Progenitor cell of endocrine pancreas (in vitro differentiated cells): Measurements from ENCODE around the gene BACH2. TPM values are rescaled to one million over a fixed set of nuclear protein-coding genes. Genes with fewer than 3 reads are reported as not detected.
A peak's percentile ranks its signal among the peaks of the same experiment; 100 is the strongest.

Source experiments
- DNase-seq: peaks from one replicate; pipeline ENCODE4 v3.0.0; 2021; ENCODE audit warnings: low spot score; ENCODE audit not compliant: unreplicated experiment
- H3K27ac Mint-ChIP-seq: 2 replicates; pipeline ENCODE4 v1.8.0; 2021; ENCODE audit warnings: mild to moderate bottlenecking, moderate library complexity, mixed read lengths
- H3K27me3 Mint-ChIP-seq: 2 replicates; pipeline ENCODE4 v1.8.0; 2021; ENCODE audit warnings: mixed read lengths
- H3K36me3 Mint-ChIP-seq: 2 replicates; pipeline ENCODE4 v1.8.0; 2022; ENCODE audit warnings: mixed read lengths; ENCODE audit not compliant: insufficient read depth
- H3K4me1 Mint-ChIP-seq: 2 replicates; pipeline ENCODE4 v1.8.0; 2021; ENCODE audit warnings: low read depth, mixed read lengths
- H3K4me3 Mint-ChIP-seq: 2 replicates; pipeline ENCODE4 v1.8.0; 2021; ENCODE audit warnings: low read depth, mild to moderate bottlenecking, moderate library complexity, mixed read lengths
- H3K9me3 Mint-ChIP-seq: 2 replicates; pipeline ENCODE4 v1.8.0; 2021; ENCODE audit warnings: low read depth, mixed read lengths
- total RNA-seq: library from RNA; stranded (reverse); gene quantifications from 2 replicates; pipeline ENCODE4 v1.2.1, GENCODE V29; 2021
- TF ChIP-seq, protein P1 (sequence below): fragments of 200-600 bp; sonication (generic); IDR thresholded peaks from one replicate; pipeline ENCODE4 v1.5.0; 2021; ENCODE audit warnings: antibody characterized with exemption, mild to moderate bottlenecking; ENCODE audit not compliant: unreplicated experiment

BACH2 gene
- total RNA-seq, 1 donor from 2014 or later = 11.2 TPM

DNA sequence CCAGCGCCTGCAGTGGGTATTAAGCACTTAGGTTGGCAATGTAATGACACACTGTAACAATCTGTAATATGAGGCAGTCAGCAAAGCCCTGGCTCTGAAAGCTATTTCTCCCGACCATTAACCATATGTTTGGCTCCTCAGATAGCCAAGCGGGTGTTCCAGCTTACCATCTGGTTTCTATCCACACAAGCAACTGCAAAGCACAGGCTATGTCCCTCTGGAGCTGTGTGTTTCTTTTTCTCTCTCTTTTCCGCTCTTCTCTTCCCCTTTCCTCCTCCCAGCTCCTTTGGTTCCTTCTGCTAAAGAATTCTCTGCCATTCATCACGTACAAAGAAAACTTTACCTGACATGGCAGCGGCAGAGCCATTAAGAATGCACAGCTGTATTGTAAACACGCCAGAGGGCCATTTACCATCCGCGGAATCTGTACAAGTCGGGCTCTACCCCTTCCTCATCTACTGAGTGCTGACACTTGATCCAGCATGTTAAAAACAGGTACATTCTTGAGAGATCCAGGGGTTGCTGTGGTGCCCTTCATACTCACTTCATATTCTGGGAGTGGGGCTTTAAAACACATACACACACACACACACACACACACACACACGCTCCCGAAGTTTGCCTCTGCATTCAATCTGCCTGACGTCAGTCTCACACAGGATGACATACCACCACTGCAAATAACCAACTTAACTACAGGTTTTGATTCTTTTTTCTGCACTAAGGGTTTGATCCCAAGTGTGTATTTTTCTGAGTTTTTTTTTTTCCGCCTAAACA lies 77.2 kb downstream of the BACH2 start:
- peaks cover 4% of the 10 kb centered on the region for H3K4me1 Mint-ChIP-seq
- no peak overlapping the region for H3K27ac Mint-ChIP-seq
- peaks cover 10% of the 10 kb centered on the region for H3K9me3 Mint-ChIP-seq
- H3K36me3 Mint-ChIP-seq = peaks cover 6% of the 10 kb centered on the region
- H3K27me3 Mint-ChIP-seq = no peaks in the 10 kb centered on the region
- DNase-seq = peak; percentile 37
- H3K4me3 Mint-ChIP-seq = no peak overlapping the region
- TF ChIP-seq, protein P1, sequence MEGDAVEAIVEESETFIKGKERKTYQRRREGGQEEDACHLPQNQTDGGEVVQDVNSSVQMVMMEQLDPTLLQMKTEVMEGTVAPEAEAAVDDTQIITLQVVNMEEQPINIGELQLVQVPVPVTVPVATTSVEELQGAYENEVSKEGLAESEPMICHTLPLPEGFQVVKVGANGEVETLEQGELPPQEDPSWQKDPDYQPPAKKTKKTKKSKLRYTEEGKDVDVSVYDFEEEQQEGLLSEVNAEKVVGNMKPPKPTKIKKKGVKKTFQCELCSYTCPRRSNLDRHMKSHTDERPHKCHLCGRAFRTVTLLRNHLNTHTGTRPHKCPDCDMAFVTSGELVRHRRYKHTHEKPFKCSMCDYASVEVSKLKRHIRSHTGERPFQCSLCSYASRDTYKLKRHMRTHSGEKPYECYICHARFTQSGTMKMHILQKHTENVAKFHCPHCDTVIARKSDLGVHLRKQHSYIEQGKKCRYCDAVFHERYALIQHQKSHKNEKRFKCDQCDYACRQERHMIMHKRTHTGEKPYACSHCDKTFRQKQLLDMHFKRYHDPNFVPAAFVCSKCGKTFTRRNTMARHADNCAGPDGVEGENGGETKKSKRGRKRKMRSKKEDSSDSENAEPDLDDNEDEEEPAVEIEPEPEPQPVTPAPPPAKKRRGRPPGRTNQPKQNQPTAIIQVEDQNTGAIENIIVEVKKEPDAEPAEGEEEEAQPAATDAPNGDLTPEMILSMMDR = no peak

DNA sequence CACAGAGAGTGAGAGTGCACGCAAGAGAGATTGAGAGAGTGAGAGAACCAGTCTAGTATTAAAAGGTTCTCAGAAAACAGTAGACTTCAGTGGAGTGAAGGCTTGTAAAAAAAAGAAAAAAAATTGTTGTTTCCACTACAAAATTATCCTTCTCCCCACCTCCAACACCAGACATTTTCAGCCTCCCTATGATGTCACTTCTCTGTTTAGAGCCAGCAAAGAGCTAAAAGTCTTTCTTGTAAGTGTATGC lies 77.8 kb downstream of the BACH2 start:
- Mint-ChIP-seq H3K36me3 (peaks cover 5% of the 10 kb centered on the region), H3K27me3 (no peaks in the 10 kb centered on the region), H3K4me3 (no peak overlapping the region)

DNA sequence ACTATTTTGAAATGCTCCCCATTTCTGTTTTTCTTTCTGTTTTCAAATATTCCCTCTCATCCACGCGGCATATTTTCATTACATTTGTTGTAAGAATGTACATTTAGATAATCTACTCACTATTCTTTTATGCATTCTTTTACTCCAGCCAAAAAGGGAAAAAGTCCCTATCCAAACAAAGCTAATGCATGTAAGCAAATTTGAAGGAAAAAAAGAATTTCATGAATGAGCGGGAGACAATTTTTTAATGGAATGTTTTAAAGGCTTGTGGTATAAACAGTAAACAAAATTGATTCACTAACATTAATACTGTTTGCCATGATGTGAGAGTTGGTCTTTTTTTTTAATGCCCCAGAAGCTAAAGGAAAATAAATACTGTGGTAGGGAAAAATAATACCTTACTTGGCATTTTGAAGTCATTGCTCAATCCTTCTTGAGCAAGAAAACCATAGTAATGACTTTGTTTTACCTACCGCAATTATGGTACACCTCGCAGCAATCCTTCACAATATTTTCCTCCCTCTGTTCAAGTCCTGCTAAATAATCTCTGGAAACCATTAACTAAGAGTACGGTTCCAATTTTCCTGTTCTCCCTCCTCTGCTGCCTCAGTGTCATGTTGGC lies 79.0 kb downstream of the BACH2 start:
- Mint-ChIP-seq H3K27me3 (no peaks in the 10 kb centered on the region), H3K9me3 (peaks cover 2% of the 10 kb centered on the region), H3K36me3 (peaks cover under 1% of the 10 kb centered on the region), H3K4me3 (no peak overlapping the region), H3K27ac (no peak overlapping the region), H3K4me1 (peaks cover 5% of the 10 kb centered on the region)
- no peak for DNase-seq
- TF ChIP-seq, protein P1 = no peak

More for the DNA sequence above, 77.8 kb downstream of the BACH2 start:
- no peak for DNase-seq
- TF ChIP-seq, protein P1 = no peak
- H3K27ac Mint-ChIP-seq = no peak overlapping the region
- H3K9me3 Mint-ChIP-seq = peaks cover 9% of the 10 kb centered on the region
- peaks cover 4% of the 10 kb centered on the region for H3K4me1 Mint-ChIP-seq

DNA sequence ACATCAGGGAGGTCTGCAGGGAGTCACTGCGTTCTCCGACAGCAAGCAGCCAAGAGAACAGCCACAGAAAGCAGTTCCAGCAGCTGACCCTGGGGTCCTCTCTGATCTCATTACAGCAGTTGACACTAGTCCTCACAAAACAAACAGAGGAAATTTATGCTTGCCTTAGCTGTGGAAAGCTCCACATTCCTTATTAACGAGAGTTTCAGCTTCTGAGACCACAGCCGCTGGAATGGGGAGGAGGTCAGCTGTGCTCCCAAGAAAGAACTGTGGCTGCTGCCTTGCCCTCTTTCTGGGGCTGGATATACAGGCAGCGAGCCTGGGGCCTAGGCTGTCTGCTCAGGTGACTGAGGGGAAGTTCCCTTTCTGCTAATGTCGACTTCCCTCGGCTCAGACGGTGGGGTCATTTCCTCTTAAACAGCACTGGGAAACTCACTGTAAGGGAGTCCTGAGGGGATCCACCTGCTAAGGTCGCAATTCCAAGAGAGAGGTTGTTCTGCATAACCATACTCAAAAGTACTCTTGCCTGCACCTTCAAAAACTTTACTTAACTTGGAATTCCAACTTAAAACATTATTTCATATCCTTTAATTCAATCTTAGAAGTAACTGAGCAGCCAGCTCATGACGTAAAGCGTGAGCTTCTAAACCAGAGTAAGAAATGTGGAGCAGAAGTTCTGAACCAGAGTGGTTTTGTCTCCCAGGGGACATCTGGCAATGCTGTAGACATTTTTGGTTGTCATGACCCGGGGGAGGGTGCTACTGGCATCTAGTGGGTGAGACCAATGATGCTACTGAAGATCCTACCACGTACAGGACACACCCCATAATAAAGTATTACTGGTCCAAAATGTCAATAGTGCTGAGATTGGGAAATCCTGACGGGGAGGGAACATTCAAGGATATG lies 80.3 kb downstream of the BACH2 start:
- Mint-ChIP-seq H3K36me3 (no peaks in the 10 kb centered on the region), H3K4me1 (peaks cover 5% of the 10 kb centered on the region), H3K9me3 (no peaks in the 10 kb centered on the region), H3K27me3 (no peaks in the 10 kb centered on the region), H3K4me3 (peak overlapping the region; percentile 12), H3K27ac (no peak overlapping the region)
- TF ChIP-seq, protein P1 = no peak
- DNase-seq = no peak

DNA sequence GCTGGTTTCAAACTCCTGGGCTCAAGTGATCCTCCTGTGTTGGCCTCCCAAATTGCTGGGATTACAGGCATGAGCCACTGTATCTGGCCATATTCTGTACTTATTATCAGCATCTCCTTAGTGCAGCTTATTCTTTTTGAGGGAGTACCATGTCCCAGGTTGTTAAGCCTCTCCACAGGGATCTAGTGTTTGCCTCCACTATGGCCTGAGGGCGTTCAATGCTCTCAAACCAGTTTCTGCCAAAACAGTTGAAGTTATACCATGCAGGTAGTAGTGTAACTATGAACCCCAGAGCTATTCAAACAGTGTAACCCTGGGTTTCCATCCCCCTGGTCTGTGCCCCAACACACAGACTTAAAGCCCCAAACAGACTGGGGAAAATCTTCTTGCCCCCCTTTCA lies 81.7 kb downstream of the BACH2 start:
- Mint-ChIP-seq H3K4me1 (peaks cover 3% of the 10 kb centered on the region), H3K9me3 (no peaks in the 10 kb centered on the region), H3K27ac (no peak overlapping the region), H3K27me3 (no peaks in the 10 kb centered on the region), H3K4me3 (no peak overlapping the region), H3K36me3 (no peaks in the 10 kb centered on the region)
- TF ChIP-seq, protein P1 = no peak
- DNase-seq = no peak
